ENCODE results near the gene ACADVL.

The ACADVL gene

DNA sequence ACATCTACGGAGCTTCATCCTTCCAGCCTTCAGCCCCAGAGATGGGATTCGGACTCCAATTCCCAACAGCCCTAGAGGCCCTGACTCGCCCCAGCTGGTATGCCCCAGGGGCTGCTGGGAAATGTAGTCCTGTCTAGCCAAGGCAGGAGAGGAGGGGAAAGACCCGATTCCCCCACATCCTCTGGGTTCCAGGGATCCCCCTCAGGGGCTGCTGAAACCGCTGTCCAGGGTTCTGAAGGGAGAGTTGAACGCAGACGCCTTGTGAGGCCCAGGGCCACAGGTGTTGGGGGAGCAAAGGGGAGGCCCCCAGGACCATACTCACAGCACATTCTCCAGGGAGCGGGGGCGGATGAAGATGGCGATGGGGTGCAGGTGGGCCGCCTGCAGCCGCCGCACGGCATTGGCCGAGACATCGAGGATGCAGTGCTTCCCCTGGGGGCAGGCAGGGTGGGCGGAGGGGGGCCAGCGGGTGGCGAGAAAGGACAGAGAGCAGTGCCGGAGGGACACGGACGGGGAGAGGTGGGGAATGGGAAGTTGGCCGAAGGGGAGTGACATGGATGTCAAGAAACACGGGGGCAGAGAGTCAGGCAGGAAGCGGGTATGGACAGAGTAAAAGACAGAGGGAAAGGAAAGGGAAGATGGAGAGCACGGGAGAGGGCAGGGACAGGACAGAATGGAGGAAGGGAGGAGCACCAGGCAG is 28.0 kb upstream of the ACADVL start:
- no peak for DNase-seq

DNA sequence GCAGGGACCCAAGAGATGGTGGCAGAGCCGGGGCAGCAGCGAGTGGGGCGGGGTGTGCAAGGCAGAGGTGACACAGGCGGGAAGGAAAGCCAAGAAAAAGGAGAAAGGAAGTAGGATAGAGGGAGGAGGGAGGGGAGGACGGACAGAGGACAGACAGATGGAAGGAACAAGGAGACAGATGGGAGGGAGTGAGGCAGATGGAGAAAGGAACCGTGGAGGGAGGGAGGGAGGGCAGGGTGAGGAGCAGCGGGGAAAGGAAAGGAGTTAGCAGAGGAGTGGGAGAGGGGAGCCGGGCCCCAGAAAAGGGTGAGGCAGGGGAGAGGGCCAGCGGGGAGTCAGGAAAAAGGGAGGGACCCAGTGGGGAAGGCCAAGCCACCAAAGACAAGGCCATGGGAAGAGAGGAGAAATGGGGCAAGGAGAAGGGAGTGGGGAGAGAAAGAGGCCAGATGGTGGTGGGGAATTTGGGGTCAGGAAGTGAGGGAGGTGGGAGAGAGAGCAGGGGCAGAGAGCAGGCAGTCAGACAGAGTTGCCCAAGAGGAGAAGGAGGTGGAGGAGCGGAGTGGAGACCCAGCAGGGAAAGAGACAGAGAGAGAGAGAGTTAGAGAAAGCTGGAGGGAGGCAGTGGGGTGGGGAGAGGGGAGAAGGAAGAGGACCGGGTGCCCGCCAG is 27.3 kb upstream of the ACADVL start:
- DNase-seq, result no peak

DNA sequence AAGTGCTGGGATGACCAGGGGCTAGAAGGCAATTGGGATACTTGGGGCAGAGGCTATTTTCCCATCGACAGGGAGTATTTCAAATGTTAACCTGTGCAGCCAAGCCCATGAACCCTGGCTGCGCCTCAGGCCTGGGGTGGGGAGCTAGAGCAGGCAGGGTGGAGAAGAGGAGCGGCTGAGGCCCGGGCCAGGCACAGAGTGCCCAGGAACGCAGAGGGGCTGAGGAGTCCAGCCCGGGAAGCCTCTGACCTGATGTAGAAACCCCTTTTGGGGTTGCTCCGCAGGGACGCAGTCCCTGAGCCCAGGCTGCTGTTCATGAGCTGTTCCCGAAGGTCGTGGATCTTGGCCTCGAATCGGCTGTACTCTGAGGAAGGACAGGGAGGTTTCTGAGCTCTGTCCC is 23.8 kb upstream of the ACADVL start:
- no peak for DNase-seq

DNA sequence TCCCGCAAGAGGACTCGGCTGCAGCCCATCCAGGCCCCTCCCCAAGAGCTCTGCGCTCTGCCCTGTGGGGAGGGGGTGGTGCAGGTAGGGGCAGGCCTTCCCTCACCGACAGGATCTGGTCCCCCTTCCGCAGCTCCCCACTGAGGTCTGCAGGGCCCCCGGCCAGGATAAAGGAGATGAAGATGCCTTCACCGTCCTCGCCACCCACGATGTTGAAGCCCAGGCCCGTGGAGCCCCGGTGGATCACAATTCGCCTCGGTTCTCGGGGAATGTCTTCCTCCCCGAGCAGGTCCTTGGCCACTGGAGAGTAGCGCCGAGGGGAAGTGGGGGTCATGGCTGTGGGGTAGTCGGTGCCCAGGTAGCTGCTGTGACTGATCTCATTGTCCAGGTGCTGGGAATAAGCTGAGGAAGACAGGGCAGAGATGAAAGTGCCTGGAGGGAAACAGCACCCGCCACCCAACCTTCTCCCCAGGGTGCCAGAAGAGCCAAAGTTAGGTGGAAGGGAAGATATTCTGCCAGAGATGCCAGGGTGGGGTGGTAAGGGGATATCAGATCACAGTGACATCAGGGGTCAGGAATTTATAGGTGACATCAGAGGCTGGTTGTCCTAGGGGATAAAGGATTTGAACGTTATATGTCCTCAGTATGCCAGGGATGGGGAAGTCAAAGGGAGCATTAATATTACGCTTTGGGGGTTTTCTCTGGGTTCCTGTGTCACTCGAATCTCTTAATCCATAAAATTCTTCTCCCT is 22.9 kb upstream of the ACADVL start:
- no peak for DNase-seq

DNA sequence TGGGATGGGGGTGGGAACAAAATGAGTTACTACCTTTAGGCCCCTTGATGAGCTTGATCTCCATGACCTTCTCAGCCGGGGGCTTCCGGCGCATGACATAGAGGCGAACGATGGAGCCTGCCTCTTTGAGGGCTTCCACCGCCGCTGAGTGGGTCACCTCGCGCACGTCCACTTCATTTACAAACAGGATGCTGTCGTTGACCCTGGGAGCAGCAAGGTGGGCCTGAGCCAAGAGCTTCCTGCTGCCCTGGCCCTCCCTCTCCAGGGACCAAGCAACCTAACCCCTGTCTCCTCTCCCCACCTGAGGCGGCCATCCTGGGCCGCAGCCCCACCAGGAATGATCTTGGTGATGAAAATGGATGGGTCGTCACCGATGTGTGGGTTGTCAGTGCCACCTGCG is 16.3 kb upstream of the ACADVL start:
- DNase-seq, result no peak

DNA sequence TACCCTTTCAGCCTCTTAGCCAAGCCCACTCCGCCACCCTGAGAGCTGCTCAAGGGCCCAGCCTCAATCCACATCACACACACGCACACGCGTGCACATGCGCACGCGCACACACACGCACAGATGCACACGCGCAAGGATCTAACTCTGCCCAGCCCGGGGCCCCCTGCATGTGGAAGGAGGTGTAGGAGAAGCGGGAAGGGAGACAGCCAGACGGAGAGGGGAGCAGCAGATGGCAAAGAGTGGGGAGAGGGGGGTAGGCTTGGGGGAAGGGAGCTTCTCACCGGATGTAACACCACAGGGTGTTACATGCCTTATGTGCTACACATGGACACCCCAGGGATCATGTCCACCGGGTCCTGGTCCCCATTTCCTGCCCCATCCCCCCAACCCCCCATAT is 15.4 kb upstream of the ACADVL start:
- no peak for DNase-seq

DNA sequence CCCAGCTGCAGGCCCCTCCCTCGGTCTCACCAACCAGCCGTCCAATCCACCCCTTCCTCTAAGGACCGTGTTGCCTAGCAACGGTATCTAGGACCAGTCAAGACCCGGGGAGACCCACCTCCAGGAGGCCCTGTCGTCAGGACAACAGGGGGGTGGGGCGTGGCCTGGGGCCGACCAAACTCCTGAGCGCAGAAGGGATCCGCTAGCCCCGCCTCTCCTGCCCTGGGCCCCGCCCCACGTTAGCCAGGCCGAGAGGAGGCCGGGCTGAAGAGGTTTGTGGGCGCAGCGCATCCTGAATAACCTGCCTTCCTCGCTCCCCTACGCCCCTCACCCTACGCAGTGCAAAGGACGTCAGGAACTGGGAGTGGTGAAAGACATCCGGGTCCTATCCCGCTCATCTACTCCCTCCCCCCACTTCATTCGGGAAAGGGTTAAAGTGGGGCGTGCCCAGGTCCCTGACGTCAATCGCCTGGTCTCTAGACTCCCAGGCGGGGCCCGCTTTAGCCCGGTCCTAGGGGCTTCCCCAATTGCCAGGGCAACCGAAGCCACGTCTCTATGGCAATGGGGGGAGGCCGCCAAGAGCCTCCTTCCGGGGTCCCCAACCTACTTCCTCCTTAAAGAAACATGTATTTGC is 14.8 kb upstream of the ACADVL start:
- DNase-seq, result peak; percentile 92

DNA sequence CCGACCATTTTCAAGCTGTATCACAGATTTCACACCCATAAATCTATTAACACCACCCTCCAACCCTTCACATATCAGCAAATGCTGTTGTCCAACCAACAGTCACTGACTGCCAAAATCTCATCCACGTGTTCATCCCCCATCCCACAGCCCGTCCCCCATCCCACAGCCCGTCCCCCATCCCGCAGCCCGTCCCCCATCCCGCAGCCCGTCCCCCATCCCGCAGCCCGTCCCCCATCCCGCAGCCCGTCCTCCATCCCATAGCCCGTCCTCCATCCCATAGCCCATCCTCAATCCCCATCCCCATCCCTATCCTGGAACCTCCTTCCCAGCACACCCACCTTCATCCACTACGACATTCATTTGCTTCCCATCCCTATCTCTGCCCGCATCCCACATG is 14.2 kb upstream of the ACADVL start:
- no peak for DNase-seq

DNA sequence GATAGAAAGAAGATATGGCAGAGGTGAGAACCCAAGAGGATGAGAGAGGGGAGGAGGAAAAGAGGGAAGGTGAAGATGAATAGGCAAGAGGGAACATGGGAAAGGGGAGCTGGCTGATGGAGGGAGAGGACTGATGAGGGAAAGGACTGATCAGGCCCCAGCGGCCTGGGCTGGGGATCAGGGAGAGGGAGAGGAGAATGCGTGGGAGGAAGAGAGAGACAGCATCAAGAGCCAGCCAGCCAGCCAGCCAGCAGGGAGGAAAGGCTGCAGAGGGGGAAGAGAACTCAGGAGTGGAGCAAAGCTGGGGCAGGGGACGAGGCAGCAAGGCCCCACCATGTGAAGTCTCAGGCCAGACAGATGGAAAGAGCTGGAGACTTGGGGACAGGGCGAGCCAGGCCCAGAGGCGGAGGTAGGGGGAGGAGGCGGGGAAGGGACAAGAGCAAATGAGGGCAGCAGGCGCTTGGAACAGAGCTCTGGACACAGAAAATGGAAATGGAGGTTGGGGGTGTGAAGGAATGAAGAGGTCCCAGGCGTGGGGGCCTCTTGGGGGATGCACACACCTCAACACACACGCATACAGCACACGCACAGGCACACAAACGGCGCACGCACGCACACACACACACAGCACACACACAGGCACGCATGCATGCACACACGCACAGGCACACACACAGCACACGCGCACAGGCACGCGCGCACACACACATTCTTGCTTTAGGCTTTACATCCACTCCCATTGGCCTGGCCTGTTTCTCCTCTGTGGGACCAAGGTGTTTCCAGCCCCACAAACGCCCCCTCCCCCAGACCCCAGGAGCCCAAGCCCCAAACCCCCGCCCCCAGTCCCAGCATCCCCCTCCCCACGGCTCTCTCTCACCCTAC is 12.4 kb upstream of the ACADVL start:
- DNase-seq, result no peak

DNA sequence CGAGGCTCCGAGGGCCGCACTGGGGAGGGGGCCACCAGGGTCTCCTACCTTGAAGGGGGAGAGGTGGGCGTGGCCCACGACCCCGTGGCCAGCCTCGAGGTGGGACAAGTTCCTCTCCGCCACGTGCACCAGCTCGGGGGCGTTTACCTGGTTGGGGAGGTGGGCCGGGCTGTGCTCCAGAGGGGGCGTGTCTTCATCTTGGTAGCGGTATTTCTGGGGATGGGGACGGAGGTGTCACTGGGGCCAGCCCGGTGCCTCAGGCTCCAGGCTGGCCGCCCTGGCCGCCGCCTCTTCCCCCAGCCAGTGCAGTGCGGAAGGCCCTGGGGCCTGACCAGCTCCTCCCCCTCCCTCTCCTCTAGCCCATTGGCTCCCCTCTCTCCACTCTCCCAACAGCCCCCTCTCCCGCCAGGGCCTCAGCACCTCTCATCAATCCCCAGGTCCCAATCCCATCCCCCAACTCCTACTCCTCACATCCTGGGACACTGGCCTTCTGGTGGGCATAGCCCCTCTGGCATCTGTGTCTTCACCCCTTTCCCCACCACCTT is 11.6 kb upstream of the ACADVL start:
- no peak for DNase-seq

DNA sequence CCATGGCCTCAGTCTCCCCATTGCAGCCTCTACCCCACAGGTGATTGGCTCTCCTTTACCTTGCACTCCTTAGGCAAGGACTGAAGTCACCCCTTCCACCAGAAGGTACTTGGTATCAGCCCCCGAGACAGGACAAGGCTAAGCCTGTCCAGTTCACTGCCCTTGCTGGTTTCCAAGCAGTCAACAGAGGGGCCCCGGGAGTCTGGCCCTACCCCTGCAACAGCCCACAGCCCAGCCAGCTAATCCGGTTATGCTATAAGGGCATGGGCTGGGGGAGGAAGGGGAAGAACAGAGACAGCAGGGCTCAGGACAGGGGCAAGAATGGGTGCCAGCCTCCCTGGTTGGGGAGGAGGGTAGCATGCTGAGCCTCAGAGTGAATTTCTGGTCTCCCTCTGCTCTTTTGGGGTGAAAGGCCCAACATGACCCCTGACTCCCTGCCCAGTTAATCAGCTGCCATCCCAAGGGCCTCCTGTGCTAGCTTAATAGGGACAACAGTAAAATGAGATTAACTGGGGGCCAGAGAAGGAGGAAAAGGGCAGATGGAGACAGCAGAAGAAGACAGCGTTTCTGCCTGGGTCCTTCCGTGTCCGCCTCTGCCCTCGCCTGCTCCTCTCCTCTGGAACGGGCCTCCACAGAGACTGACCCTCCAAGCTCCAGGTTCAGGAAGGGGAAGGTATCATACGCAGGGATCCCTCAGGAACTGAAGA is 10.8 kb upstream of the ACADVL start:
- no peak for DNase-seq

DNA sequence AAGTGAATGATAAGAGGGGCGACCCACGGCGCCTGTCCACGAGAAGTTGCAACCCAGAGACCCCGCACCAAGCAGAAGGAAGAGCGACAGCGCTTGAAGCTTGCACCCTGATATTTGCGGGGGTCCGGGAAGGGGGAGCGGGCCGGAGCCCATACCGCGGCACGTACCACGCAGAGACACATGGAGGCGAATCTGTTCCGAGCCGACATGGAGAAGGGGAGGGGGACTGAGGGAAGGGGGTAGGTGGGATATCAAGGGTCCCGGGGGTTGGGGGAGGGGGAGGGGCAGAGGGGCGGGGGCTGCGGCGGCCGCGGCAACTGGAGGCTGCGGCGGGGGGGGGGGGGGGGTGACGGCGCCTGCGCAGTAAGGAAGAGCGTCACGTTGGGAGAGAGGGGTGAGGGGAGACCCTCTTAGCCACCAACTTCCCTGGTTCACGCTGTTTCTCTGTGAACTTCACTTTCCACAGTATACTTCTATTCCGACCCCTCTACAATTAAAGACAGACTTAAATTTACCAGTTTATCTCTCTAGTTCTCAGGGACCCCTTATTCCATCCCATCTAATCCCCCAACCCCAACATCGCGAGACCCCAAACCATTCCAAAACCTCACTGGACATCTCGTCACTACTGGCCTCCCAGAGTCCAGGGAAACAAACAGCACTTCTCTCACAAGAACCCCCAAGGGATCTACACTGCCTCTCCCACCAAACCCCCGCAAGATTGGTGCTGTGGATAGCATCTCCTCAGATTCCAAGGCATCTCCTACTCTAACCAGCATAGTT is 8.1 kb upstream of the ACADVL start:
- no peak for DNase-seq

DNA sequence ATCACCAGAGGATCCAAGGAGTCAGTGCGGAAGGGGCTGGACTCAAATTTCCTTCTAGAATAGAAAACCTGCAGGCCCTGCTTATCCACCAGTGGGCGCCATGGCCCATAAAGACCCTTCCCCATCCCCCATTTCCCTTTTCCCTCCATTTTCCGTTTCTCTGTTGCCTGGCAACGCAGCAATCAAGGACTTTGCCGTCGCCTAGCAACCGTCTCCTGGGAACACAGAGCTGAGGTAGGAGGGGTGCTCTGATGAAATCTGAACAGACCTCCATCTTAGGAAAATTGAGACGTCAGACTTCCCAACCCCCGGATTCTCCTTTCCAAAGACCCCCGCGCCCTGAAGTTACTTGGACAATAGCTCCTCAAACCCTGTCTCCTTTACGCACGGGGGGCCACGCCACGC is 5.8 kb upstream of the ACADVL start:
- DNase-seq, result peak; percentile 74

DNA sequence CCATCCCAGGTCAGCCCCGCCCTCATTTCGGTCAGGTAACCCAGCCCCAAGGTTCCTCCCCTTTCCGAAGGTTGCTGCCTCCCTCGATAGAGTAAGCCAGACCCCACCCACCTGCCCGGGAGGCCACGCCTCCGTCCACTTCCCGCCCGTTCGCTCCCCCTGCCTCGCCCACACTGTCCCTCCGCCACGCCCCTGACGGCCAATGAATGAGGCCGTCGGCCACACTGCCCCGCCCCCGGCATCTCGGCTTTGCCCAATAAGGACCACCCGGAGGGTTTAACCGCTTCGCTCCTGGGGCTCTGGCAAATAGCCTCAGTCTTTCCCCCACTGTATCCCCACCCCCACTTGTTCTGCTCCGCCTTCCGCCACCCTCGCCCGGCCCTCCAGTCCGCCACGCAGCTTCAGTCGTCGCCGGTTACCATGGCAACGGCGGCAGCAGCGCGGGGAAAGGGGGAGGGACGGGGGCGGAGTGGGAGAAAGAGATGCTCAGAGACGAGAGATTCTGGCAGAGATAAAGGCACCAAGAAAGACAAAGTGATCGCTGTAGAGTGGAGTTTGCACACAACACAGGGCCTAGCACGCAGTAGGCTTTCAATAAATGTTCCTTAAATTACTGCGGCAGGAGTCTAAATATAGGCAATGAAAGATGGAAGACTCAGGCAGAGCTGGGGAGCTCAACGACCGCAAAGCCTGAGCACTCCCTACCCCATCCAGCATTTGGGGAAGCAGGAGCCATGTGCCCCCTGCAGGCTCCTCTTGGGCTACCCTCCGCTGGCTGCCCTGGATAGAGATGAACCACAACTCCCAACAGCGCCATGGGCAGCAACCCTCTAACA is 5.2 kb upstream of the ACADVL start:
- DNase-seq, result peak; percentile 98

DNA sequence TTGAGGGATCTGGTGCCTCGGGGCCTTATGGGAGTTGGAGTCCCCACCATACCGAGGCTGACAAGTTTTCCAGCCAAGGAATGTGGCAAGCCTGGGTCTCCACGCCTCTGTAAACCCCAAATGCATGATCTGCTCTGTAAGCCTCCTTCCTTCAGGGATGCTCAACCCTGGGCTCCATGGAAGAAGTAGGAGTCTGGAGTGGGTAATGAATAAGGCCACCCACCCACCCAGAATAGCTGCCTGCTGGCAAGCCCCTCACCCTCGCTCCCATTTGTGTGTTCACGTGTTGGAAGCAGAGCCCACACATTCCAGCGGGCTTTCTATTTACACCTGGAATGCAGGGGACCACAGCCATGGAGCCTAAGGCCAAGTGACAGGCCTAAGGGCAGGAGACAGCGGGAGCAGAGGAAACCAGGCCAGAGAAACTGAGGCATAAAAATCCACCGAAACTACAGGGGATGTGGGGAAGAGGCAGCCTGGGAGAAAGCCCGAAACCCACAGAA is 4.6 kb upstream of the ACADVL start:
- no peak for DNase-seq

DNA sequence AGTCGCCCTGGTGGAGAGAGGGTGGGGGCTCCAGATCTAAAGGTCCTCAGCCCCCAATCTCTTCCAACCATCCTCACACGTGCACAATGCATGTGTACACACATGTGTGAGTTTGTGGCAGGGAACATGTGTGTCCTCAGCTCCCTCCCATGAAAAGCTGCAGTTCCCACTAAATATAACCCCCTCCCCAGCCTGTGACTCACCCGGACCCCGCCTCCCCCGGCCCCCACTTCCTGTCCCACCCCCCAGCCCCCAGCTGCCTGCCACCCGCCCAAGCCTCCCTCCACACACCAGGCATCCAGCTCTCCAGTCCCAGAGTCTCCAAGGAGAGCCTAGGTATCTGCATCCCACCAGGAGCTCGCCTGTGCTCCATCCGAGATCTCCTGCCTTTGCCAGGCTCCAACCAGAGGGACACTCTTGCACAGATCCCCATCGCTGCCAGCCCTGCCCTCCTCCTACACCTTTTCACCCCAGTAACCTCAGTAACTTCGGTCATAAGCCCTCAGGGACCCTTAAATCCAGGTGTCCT is 4.0 kb upstream of the ACADVL start:
- no peak for DNase-seq

DNA sequence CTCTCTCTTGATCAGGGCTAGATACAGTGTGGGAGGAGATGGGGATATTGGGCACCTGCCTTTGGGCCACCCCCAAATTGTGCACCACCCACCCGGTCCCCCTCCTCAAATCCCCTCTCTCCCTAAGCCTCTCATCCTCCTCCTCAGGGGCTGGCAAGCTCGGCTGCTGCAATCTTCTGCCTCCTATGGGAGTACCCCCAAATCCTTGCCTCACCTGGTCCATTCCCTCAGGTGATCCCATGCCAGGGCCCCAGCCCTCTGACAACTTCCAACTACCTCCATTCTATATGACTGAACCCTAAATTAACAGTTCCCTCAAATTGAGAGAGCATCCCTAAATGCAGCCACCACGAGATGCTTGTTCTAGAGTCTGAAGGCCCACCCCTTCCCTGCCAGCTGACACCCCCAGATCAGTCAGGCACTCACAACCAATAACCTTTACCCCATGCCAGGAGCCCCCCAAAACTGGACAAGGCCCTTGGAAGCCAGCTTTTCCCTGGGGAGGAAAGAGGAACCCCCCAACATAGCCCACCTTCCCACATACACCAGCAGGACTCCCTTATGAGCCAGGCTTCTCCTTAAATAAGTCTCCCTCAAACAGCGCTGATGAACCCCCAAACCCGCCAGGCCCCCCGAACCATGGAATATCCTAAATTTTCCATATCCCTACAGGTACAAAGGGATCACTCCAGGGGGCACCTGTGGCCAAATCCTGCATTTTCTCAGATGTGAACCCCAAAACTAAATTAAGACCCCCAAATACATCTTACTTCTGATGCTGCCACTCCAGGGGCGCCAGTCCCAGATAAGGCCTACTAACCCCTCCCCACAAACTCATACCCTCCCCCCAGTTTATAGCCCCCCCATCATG is 3.3 kb upstream of the ACADVL start:
- DNase-seq, result no peak
